Kidney (tissue), 14 donors: ENCODE measurements around the gene RADIL. TPM values are rescaled to one million over a fixed set of nuclear protein-coding genes. Genes with fewer than 3 reads are reported as not detected.
"Not testable (repeated sequence)": the region's sequence is repeated elsewhere in the genome, so short reads cannot be mapped to it uniquely, and the experiment has no call there.

Experiments
- DNase-seq, 5 donors: peaks; one replicate each; pipeline ENCODE4 v3.0.0-alpha.2; 2013 to 2020
- FAIRE-seq: peaks from 2 replicates; lab custom pipeline; 2012; peaks lifted over from hg19 to GRCh38; lab: Jason Lieb, UNC
- H3K27ac ChIP-seq, 2 donors: one replicate each; pipeline ENCODE4 v1.7.0; 2013; ENCODE audit warnings: low read depth in 2 of 2, low read length in 2 of 2, inconsistent platforms in 1 of 2
- H3K27me3 ChIP-seq: one replicate; pipeline ENCODE4 v1.7.1; 2013; ENCODE audit warnings: low read length, inconsistent platforms; ENCODE audit not compliant: control insufficient read depth, insufficient read depth
- H3K36me3 ChIP-seq, 3 donors: one replicate each; pipeline versions ENCODE4 v1.7.0 to v1.7.1; 2013; ENCODE audit warnings: low read length in 3 of 3, control low read depth in 1 of 3, inconsistent platforms in 1 of 3; ENCODE audit not compliant: insufficient read depth in 3 of 3, control insufficient read depth in 2 of 3
- H3K4me1 ChIP-seq, 3 donors: one replicate each; pipeline versions ENCODE4 v1.7.0 to v1.7.1; 2013; ENCODE audit warnings: low read length in 3 of 3, inconsistent platforms in 1 of 3, low read depth in 1 of 3; ENCODE audit not compliant: control insufficient read depth in 2 of 3, insufficient read depth in 2 of 3
- H3K4me3 ChIP-seq, 3 donors: one replicate each; pipeline versions ENCODE4 v1.7.0 to v1.8.1; 2013; ENCODE audit warnings: low read length in 3 of 3, control low read depth in 1 of 3, inconsistent platforms in 1 of 3
- H3K9ac ChIP-seq, 3 donors: one replicate each; pipeline versions ENCODE4 v1.7.0 to v1.7.1; 2013; ENCODE audit warnings: low read length in 3 of 3, control low read depth in 1 of 3, inconsistent platforms in 1 of 3
- H3K9me3 ChIP-seq, 3 donors: one replicate each; pipeline versions ENCODE4 v1.7.0 to v1.7.1; 2013; ENCODE audit warnings: low read length in 3 of 3, control low read depth in 1 of 3, inconsistent platforms in 1 of 3; ENCODE audit not compliant: control insufficient read depth in 2 of 3, insufficient read depth in 1 of 3
- intact Hi-C: fragments of 100-400 bp; cut with DNase I; formaldehyde crosslinking; loops from one replicate; pipeline ENCODE4 v1.11.1; 2022
- polyA plus RNA-seq: library from polyadenylated mRNA; stranded (reverse); fragments of 350-450 nt; fragmentation: Illumina TruSeq; extraction: RNeasy Lipid Tissue Mini Kit (QIAGEN cat#74804); gene quantifications from one replicate; pipeline ENCODE4 v1.2.3, GENCODE V29; 2014; ENCODE audit warnings: low read depth, low replicate concordance; ENCODE audit not compliant: insufficient read depth
- total RNA-seq: library from RNA; stranded (reverse); fragmentation: NEBNext Ultra II Directional; extraction: Animal tissue kit (Norgen Biotek cat#: 25700); gene quantifications from one replicate; pipeline ENCODE4 v1.2.1, GENCODE V29; 2021
- TF ChIP-seq, protein P1 (sequence below): IDR thresholded peaks from 3 replicates; pipeline ENCODE4 v1.5.1; 2012; ENCODE audit warnings: mild to moderate bottlenecking, moderate library complexity, borderline replicate concordance; ENCODE audit not compliant: insufficient read depth; ENCODE audit errors: extremely low read depth
- donor health status: control.
- donor health status: control.
- donor health status: control.
- donor health status: control.
- donor health status: control.
- donor health status: DM: yes; HTN: yes; CAD: no.
- donor health status: Normal renal cell carcinoma (clear cell type).

Gene RADIL
- total and polyA plus RNA-seq, 2 donors from 2014 or later: 1.0 to 1.7 TPM

DNA sequence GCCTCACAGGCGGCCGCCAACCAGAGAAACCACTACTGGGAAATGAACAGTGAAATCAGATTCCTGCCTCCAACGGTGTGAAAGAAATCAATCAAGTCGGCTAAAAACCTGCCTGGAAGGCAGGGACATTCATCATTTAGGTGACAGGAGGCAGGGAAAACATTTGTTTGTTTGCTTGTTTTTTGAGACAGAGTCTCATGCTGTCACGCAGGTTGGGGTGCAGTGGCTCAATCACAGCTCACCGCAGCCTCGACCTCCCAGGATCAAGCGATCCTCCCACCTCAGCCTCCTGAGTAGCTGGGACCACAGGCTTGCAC, 77.6 kb downstream of the RADIL start:
- H3K4me1 ChIP-seq: no peaks in the 10 kb centered on the region
- H3K36me3 ChIP-seq: no peaks in the 10 kb centered on the region
- H3K9me3 ChIP-seq: no peaks in the 10 kb centered on the region
- FAIRE-seq (no peak), DNase-seq (no peak)
- intact Hi-C loops: no loop called here
- TF ChIP-seq, protein P1, sequence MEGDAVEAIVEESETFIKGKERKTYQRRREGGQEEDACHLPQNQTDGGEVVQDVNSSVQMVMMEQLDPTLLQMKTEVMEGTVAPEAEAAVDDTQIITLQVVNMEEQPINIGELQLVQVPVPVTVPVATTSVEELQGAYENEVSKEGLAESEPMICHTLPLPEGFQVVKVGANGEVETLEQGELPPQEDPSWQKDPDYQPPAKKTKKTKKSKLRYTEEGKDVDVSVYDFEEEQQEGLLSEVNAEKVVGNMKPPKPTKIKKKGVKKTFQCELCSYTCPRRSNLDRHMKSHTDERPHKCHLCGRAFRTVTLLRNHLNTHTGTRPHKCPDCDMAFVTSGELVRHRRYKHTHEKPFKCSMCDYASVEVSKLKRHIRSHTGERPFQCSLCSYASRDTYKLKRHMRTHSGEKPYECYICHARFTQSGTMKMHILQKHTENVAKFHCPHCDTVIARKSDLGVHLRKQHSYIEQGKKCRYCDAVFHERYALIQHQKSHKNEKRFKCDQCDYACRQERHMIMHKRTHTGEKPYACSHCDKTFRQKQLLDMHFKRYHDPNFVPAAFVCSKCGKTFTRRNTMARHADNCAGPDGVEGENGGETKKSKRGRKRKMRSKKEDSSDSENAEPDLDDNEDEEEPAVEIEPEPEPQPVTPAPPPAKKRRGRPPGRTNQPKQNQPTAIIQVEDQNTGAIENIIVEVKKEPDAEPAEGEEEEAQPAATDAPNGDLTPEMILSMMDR: no peak
- no peak overlapping the region for H3K27ac ChIP-seq
- H3K27me3 ChIP-seq: no peaks in the 10 kb centered on the region
- H3K9ac ChIP-seq: no peak overlapping the region
- no peak overlapping the region for H3K4me3 ChIP-seq

DNA sequence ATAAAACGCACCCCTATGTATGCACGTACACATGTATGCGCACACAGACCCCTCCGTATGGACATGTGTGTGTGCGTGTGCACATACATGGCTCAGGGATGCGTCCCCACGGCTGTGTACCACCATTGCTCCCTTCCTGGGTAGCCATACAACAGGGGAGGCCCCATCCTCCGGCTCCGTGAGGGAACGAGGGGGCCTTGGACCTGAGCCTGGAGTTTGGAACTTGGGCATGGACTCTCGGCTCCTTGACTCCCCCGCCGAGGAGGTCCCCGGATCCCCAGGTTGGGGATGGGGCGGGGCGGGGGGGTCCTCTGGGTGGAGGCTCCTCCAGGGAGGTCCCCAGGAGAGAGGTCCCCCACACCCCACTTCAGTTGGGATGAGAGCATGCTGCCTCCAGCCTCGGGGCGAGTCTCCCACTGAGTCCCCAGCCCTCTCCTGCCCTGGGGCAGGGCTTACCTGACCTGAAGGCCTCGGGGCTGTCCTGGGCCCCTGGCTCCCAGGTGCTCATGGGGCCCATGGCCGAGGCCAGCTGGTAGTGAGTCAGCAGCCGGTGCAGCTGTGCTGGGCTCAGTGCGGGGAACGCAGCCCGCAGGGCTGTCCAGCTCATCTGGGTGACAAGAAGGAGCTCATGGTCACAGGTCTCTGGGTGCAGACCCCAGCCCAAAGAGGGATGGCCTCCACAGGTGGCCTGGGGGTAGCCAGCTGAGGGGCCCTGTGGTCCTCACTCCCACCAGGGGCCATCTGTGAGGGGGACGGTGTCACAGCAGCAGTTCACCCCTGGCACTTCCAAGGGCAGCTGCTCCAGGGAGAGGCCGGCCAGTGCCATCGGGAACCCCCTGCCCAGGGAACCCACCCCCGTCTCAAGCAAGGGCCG, 78.2 kb downstream of the RADIL start:
- no peak overlapping the region for H3K9ac ChIP-seq
- no peak overlapping the region for H3K4me3 ChIP-seq
- FAIRE-seq: no peak
- intact Hi-C loops: no loop called here
- DNase-seq: no peak
- no peaks in the 10 kb centered on the region for H3K36me3 ChIP-seq
- no peak overlapping the region for H3K27ac ChIP-seq
- no peaks in the 10 kb centered on the region for H3K9me3 ChIP-seq
- H3K4me1 ChIP-seq: no peaks in the 10 kb centered on the region
- TF ChIP-seq, protein P1: no peak
- no peaks in the 10 kb centered on the region for H3K27me3 ChIP-seq

DNA sequence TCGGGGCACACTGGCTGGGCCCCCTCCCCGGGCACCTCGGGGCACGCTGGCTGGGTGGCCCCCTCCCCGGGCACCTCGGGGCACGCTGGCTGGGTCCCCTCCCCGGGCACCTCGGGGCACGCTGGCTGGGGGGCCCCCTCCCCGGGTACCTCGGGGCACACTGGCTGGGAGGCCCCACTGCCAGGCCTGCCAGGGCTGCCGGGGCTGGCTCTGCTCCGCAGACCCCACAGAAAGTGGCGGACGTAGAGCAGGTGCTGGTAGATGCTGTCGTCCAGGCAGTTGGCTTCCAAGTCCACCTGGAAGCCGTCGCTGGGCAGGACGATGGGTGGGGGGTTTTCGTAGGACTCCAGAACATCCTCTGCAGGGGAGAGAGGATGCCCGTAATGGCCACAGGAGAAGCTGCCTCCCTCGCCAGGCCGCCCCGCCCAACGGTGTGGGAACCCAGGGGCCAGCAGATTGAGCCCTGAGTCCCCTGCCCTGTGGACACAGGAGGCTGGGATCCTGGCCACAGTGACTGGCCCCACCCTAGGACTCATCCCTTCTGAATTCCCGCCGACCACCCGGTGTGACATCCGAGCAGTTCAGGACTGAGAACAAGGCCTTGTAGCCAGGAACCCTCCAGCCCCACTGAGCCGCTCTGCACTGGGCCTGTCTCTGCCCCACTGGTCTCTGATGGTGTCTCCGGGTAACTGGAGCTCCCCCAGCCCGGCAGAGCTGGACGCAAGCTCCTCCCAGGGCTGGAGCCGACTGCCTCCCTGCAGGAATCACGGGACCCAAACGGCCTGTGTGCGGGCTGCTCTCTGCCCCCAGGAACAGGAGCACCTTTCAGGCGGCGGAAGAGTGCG, 79.9 kb downstream of the RADIL start:
- no peaks in the 10 kb centered on the region for H3K36me3 ChIP-seq
- TF ChIP-seq, protein P1: no peak
- H3K27ac ChIP-seq: no peak overlapping the region
- FAIRE-seq (no peak), DNase-seq (peak in 4 of 5 donors; percentile 65 to 76 (median 68))
- H3K4me1 ChIP-seq: no peaks in the 10 kb centered on the region
- H3K4me3 ChIP-seq: no peak overlapping the region
- no peaks in the 10 kb centered on the region for H3K9me3 ChIP-seq
- no peaks in the 10 kb centered on the region for H3K27me3 ChIP-seq
- intact Hi-C loops: no loop called here
- H3K9ac ChIP-seq: no peak overlapping the region

DNA sequence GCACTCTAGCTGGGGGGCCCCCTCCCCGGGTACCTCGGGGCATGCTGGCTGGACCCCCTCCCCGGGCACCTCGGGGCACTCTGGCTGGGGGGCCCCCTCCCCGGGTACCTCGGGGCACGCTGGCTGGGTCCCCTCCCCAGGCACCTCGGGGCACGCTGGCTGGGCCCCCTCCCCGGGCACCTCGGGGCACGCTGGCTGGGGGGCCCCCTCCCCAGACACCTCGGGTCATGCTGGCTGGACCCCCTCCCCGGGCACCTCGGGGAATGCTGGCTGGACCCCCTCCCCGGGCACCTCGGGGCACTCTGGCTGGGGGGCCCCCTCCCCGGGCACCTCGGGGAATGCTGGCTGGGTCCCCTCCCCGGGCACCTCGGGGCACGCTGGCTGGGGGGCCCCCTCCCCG, 80.9 kb downstream of the RADIL start:
- H3K36me3 ChIP-seq, H3K9ac ChIP-seq, FAIRE-seq, H3K27me3 ChIP-seq, H3K9me3 ChIP-seq, H3K4me3 ChIP-seq, H3K27ac ChIP-seq, H3K4me1 ChIP-seq, intact Hi-C loops: not testable (repeated sequence)
- peak in 1 of 5 donors; percentile 43 for DNase-seq
